ENCODE data around the gene WDPCP.
"Not testable (repeated sequence)": the region's sequence is repeated elsewhere in the genome, so short reads cannot be mapped to it uniquely, and the experiment has no call there.

The WDPCP gene

GRCh38 chr2:63539416-63540162 lies 48.7 kb downstream of the WDPCP start:
- DNase-seq: no peak

GRCh38 chr2:63538390-63538789 lies 49.9 kb downstream of the WDPCP start:
- no peak for DNase-seq

GRCh38 chr2:63537306-63537705 lies 51.0 kb downstream of the WDPCP start:
- no peak for DNase-seq

- no peak for DNase-seq
Measured at GRCh38 chr2:63530704-63531279, 57.5 kb downstream of the WDPCP start.

- no peak for DNase-seq
Measured at GRCh38 chr2:63525905-63526304, 62.4 kb downstream of the WDPCP start.

- no peak for DNase-seq
Measured at GRCh38 chr2:63522950-63523349, 65.3 kb downstream of the WDPCP start.

GRCh38 chr2:63520793-63521192 lies 67.5 kb downstream of the WDPCP start:
- DNase-seq: no peak

- no peak for DNase-seq
Measured at GRCh38 chr2:63514781-63515180, 73.5 kb downstream of the WDPCP start.

GRCh38 chr2:63514237-63514716 lies 74.0 kb downstream of the WDPCP start:
- DNase-seq: no peak

GRCh38 chr2:63506320-63506719 lies 82.0 kb downstream of the WDPCP start:
- no peak for DNase-seq

GRCh38 chr2:63503818-63504217 lies 84.5 kb downstream of the WDPCP start:
- no peak for DNase-seq

GRCh38 chr2:63500398-63500797 lies 87.9 kb downstream of the WDPCP start:
- DNase-seq: no peak

GRCh38 chr2:63497576-63497975 lies 90.7 kb downstream of the WDPCP start:
- DNase-seq: no peak

- DNase-seq: no peak
Measured at GRCh38 chr2:63494968-63495367, 93.3 kb downstream of the WDPCP start.

- no peak for DNase-seq
Measured at GRCh38 chr2:63494100-63494499, 94.2 kb downstream of the WDPCP start.

GRCh38 chr2:63488118-63488713 lies 100.1 kb downstream of the WDPCP start:
- DNase-seq: no peak

GRCh38 chr2:63486861-63487290 lies 101.4 kb downstream of the WDPCP start:
- DNase-seq: no peak

- no peak for DNase-seq
Measured at GRCh38 chr2:63484901-63485300, 103.4 kb downstream of the WDPCP start.

GRCh38 chr2:63484481-63484880 lies 103.8 kb downstream of the WDPCP start:
- no peak for DNase-seq

- DNase-seq: no peak
Measured at GRCh38 chr2:63477686-63478085, 110.6 kb downstream of the WDPCP start.

- not testable (repeated sequence) for DNase-seq
Measured at GRCh38 chr2:63469313-63469712, 119.0 kb downstream of the WDPCP start.

- no peak for DNase-seq
Measured at GRCh38 chr2:63465633-63466032, 122.6 kb downstream of the WDPCP start.

- DNase-seq: no peak
Measured at GRCh38 chr2:63463142-63463541, 125.1 kb downstream of the WDPCP start.

- DNase-seq: no peak
Measured at GRCh38 chr2:63446658-63447057, 141.6 kb downstream of the WDPCP start.
